ENCODE measurements around the gene ALKBH5.

The ALKBH5 gene

DNA sequence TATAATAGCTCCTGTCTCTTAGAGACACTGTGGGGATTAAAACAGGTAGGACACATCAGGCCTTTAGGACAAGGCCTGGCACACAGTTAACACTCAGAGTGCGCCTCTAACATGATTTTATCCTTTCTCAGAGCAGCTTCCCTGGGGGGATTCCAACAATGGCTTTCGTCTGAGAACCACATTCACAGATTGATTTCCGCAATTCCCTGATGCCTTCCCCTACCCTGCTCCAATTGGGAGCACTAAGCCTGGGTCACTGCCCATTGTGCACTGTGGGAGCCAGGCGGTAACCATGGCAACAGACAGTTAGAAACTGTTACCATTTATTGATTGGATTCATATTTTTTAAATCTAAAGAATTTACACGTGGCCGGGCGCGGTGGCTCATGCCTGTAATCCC is 5.9 kb upstream of the ALKBH5 start:
- Histone ChIP-seq H3K27me3 (replicated peaks; ENCODE audit: control insufficient read depth, insufficient read depth, low read length) (no peaks in the 10 kb centered on the region), H3K4me3 (replicated peaks; ENCODE audit: low read depth, low read length) (no peak overlapping the region), H3K36me3 (ENCODE audit: control insufficient read depth, insufficient read depth, low read length) (no peaks in the 10 kb centered on the region)
- DNase-seq (ENCODE audit: extremely low read depth, insufficient read length): no peak
- TF ChIP-seq, protein P1, sequence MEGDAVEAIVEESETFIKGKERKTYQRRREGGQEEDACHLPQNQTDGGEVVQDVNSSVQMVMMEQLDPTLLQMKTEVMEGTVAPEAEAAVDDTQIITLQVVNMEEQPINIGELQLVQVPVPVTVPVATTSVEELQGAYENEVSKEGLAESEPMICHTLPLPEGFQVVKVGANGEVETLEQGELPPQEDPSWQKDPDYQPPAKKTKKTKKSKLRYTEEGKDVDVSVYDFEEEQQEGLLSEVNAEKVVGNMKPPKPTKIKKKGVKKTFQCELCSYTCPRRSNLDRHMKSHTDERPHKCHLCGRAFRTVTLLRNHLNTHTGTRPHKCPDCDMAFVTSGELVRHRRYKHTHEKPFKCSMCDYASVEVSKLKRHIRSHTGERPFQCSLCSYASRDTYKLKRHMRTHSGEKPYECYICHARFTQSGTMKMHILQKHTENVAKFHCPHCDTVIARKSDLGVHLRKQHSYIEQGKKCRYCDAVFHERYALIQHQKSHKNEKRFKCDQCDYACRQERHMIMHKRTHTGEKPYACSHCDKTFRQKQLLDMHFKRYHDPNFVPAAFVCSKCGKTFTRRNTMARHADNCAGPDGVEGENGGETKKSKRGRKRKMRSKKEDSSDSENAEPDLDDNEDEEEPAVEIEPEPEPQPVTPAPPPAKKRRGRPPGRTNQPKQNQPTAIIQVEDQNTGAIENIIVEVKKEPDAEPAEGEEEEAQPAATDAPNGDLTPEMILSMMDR (IDR thresholded peaks at IDR 0.05; ENCODE audit: insufficient read depth, low read length, poor library complexity, severe bottlenecking): no peak

DNA sequence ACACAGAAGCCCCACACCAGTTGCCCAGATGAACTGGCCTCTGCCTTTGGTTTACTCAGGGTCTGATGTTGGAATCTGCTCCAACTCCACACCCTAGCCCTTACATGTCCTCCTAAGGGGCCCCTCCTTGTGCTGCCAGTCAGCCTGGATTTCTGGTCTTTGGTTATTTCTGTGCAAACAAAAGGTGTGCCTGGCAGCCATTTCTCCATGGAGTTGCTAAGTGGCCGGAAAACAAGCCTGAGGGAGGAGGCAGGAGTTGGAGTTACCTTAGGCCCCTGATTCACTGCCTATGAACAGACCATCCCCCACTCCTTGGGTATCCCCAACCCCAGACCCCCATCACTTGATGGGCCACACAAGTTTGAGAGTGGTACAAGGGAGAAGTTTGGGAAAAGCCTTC is 4.4 kb upstream of the ALKBH5 start:
- TF ChIP-seq, protein P1 (IDR thresholded peaks at IDR 0.05; ENCODE audit: insufficient read depth, low read length, poor library complexity, severe bottlenecking): no peak
- H3K36me3 ChIP-seq (ENCODE audit: control insufficient read depth, insufficient read depth, low read length): no peaks in the 10 kb centered on the region
- H3K27me3 ChIP-seq (replicated peaks; ENCODE audit: control insufficient read depth, insufficient read depth, low read length): no peaks in the 10 kb centered on the region
- no peak for DNase-seq (ENCODE audit: extremely low read depth, insufficient read length)
- no peak overlapping the region for H3K4me3 ChIP-seq (replicated peaks; ENCODE audit: low read depth, low read length)

DNA sequence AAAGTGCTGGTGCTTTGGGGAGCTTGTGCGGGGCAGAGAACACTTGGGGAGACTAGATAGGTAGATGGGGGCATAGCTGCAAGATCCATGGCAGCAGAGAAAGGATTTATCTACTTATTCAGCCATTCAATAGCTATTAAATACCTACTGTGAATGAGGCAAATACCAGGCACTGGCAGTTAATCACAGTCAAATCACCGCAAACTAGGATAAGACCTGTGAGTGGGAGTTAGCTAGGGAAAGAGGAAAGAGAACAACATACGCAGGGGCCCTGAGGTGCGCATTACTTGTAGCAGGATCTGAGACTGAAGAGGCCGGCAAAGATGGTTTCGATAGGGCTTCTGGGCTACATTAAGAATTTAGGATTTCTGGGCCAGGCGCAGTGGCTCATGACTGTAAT is 3.8 kb upstream of the ALKBH5 start:
- TF ChIP-seq, protein P1 (IDR thresholded peaks at IDR 0.05; ENCODE audit: insufficient read depth, low read length, poor library complexity, severe bottlenecking): no peak
- no peak for DNase-seq (ENCODE audit: extremely low read depth, insufficient read length)
- no peaks in the 10 kb centered on the region for H3K36me3 ChIP-seq (ENCODE audit: control insufficient read depth, insufficient read depth, low read length)
- H3K27me3 ChIP-seq (replicated peaks; ENCODE audit: control insufficient read depth, insufficient read depth, low read length): no peaks in the 10 kb centered on the region
- H3K4me3 ChIP-seq (replicated peaks; ENCODE audit: low read depth, low read length): no peak overlapping the region

DNA sequence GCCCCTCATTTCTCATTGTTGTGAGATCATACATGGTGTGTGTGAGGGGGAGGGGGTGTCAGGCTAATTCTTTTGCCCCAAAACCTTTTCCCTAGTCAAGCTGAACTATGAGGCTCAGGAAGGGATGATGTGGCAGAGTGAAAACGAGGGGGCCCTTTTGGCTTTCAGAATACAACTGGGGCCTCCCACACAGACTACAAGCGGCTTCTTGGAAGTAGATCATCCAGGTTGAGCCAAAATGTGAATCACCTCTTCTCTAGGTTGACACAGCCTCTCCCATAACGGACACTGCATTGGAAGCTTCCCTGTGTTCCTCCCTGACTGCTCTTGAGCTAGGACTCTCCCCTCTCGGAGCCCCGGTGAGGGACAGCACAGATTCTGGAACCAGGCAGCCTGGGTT is 2.3 kb upstream of the ALKBH5 start:
- no peak for DNase-seq (ENCODE audit: extremely low read depth, insufficient read length)
- Histone ChIP-seq H3K27me3 (replicated peaks; ENCODE audit: control insufficient read depth, insufficient read depth, low read length) (no peaks in the 10 kb centered on the region), H3K36me3 (ENCODE audit: control insufficient read depth, insufficient read depth, low read length) (no peaks in the 10 kb centered on the region), H3K4me3 (replicated peaks; ENCODE audit: low read depth, low read length) (no peak overlapping the region)
- TF ChIP-seq, protein P1 (IDR thresholded peaks at IDR 0.05; ENCODE audit: insufficient read depth, low read length, poor library complexity, severe bottlenecking): no peak

DNA sequence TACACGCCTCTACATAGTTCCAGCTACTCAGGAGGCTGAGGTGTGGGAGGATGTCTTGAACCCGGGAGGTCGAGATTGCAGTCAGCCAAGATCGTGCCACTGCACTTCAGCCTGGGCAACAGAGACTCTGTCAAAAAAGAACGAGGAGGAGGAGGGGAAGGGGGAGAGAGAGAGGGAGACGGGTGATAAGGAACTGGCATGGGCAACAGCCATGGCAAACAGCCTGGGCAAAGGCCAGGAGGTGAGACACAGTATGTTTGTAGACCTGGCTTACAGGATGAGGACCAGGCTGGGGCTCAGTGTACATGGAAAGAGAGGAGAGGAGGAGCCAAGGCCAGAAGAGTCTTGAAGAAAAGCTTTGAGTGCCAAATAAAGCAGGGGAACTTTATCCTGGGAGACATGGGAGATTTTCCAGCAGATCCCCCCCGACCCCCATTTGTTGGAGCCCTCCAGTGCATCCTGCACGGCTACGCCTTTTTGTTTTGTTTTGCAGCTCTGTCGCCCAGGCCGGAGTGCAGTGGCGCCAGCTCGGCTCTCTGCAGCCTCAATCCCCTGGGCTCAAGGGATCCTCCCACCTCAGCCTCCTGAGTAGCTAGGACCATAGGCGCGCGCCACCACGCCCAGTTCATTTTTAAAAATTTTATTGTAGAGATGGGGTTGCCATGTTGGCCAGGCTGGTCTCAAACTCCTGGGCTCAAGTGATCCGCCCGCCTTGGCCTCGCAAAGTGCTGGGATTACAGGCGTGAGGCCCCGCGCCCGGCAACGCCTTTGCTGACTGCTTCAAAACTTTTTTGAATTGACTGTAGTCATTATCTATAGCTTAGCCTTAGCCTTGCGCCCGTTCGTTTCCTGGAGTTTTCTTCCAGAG is 1.3 kb upstream of the ALKBH5 start:
- Histone ChIP-seq H3K27me3 (replicated peaks; ENCODE audit: control insufficient read depth, insufficient read depth, low read length) (no peaks in the 10 kb centered on the region), H3K4me3 (replicated peaks; ENCODE audit: low read depth, low read length) (peak overlapping the region; percentile 63), H3K36me3 (ENCODE audit: control insufficient read depth, insufficient read depth, low read length) (no peaks in the 10 kb centered on the region; the same call in 1 of the 2 replicates)
- DNase-seq (ENCODE audit: extremely low read depth, insufficient read length): no peak
- TF ChIP-seq, protein P1 (IDR thresholded peaks at IDR 0.05; ENCODE audit: insufficient read depth, low read length, poor library complexity, severe bottlenecking): no peak
